Fibroblast of peridontal ligament (primary cell): ENCODE data around the gene IL13.
"Not testable (repeated sequence)": the region's sequence is repeated elsewhere in the genome, so short reads cannot be mapped to it uniquely, and the experiment has no call there.

Experiments
- DNase-seq: peaks from one replicate; pipeline ENCODE4 v3.0.0-alpha.2; 2010; ENCODE audit errors: extremely low read depth

Gene IL13

DNA sequence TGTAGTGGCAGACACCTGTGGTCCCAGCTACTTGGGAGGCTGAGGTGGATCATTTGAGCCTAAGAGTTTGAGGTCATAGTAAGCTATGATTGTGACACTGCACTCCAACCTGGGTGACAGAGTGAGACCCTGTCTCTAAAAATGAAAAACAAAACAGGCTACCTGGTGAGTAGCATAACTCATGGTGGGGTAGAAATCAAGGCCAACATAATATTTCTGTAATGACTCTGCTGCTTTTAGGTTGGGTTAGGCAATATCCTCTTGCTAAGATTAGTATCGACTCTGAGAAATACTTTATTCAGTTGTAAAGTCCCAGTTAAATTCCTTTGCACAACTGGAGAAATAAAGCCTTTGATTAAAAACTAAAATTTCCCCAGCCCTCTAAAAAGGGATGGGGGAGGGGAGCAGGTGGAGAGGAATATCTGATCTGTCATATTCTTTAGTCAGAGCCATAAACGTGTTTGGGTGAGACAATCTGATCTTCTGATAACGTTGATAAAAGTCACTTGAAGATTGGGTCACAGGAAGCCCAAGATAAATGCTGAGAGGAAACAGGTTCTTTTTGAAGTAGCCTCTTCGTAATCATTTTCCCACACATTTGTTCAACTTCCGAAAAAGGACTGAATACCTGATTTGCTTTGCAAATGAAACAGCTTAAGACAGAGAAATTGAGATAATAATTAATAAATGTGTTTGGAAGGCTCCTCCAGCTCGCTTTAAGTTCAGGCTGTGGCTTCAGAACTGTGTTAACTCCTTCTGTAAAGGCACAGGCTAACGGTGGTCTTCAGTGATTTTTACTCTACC lies 30.8 kb downstream of the IL13 start:
- no peak for DNase-seq

DNA sequence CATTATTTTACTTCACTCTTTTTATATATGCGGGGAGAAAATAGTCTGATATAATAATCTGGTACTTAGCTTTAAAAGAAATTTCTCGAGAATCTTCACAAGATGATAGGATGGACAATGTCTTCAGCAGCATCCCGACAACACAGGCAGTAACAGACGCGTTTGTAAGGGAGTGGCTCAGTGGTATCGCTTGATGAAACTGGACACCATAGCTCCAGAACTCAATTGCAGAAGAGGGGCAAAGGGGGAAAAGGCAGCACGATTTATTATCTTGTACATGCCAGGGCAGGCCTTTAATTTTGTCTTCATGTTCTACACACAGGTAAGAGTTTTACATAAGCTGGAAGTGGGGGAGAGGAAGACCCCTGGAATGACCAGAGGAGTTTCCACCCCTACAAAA lies 31.5 kb downstream of the IL13 start:
- DNase-seq: no peak

DNA sequence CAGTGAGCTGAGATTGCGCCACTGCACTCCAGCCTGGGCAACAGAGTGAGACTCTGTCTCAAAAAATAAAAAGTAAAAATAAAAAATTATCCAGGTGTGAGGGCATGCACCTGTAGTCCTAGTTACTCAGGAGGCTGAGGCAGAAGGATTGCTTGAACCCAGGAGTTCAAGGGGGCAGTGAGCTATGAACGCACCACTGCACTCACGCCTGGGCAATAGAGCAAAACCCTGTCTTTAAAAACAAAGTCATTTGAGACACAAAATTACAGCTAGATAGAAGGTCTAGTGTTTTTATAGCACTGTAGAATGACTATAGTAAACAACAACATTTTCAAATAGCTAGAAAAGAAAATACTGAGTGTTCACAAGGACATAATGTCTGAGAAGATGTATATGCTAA lies 32.2 kb downstream of the IL13 start:
- DNase-seq: no peak

DNA sequence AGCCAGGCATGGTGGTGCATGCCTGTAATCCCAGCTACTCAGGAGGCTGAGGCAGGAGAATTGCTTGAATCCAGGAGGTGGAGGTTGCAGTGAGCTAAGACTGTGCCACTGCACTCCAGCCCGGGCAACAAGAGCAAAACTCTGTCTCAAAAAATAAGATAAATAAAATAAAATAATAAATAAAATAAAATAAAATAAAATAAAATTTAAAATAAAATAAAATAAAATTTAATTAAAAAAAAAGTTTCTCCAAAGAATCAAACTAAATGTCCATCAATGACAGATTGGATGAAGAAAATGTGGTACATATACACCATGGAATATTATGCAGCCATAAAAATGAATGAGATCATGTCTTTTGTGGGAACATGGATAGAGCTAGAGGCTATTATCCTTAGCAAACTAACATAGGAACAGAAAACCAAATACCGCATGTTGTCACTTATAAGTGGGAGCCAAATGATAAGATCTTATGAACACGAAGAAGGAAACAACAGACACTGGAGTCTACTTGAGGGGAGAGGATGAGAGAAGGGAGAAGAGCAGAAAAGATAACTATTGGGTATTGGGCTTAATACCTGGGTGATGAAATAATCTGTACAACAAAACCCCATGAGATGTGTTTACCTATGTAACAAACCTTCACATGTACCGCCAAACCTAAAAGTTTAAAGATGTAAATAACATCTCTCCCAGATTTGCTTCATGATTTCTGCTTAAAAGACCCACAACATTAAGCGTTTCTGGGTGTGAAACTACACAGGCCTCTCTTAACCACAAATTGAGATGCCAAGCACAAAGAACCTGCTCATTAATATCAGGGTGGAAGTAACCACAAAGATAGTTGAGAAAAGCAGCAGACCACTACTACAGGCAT lies 34.0 kb downstream of the IL13 start:
- DNase-seq: not testable (repeated sequence)

DNA sequence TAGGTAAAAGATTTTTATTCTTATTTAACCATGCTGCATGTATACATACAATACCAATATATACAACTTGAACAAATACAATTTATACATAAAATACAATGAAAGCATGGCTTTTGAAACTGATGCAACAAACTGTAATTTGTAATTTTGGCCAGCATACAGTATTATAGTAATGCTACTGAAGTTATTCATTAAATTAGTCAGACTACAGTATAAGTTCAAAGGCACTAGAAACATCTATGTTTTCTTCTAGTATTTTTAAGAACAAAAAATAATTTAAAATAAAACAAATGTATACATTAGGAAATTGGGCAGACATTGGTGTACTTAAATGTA lies 34.6 kb downstream of the IL13 start:
- peak; percentile 74 for DNase-seq

DNA sequence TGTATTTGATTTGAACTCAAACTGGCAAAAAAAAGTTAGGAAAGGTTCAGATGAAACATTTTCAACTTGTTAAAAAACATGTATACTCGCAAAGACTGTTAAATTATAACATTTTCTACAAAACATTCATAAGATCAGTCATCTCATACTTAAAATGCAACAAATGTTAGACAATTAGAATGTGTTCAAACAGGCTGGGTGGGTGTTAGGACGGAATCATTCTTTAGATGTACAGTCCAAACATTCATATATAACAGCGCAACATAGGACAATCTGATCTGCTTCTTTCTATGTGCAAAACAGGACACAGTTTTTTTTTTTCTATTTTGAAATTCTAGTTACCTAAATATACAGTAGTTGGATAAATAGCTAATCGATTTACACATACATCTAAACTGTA lies 38.0 kb downstream of the IL13 start:
- DNase-seq: no peak

DNA sequence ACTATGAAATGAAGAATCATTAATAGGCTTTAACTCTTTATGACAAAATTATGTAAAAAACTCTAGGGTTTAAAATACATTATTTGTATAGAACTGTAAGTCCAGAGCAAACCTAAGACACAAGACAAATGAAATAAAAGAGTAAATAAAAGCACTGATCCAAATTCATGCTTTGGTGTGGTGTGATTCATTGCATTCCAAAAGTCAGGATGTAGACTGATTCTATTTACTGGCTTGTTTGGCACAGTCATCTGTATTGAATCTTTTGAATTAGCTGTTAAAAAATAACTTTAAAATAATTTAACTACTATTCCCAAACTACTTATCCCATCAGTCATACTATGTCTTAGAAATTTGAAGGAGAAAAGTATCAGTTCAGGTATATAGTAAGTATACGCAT lies 46.9 kb downstream of the IL13 start:
- peak; percentile 37 for DNase-seq

DNA sequence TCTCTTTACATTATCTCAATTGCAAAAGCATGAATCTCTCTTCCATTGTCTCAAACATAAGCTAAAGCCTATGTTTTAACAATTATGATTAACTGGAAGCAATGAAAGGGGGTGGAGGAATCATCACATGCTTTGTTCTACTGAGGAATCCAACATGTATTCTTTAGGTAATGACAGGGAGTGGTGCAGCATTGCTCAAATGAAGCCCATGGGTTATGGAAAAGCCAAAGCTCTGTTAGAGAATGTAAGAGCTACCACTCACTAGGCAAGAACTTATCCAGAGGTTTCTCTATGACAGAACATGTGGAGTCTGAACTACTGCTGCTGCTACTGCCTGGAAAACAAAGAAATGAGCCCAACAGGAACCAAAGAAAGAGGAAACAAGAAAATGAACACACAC lies 50.7 kb downstream of the IL13 start:
- no peak for DNase-seq
